ENCODE results near the gene SH3PXD2A.

Gene SH3PXD2A

DNA sequence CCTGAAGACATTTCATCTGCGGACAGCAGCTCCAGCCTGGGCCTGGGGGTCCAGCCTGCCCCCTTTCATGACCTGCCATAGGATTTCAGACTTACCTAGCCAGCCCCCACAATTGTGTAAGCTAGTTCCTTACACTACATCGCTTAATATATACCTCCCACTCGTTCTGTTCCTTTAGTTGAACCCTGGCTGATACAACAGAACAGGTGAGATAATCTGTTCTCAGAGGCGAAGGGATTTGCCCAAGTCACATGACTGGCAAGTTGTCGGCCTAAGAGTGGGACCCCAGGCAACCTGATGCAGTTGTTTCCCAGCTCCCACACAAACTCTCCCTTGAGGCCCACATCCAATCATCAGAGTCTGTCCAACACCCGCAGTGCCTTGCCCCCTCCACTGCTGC is 168.2 kb downstream of the SH3PXD2A start:
- no peak overlapping the region for H3K27ac ChIP-seq
- TF ChIP-seq, protein P1, sequence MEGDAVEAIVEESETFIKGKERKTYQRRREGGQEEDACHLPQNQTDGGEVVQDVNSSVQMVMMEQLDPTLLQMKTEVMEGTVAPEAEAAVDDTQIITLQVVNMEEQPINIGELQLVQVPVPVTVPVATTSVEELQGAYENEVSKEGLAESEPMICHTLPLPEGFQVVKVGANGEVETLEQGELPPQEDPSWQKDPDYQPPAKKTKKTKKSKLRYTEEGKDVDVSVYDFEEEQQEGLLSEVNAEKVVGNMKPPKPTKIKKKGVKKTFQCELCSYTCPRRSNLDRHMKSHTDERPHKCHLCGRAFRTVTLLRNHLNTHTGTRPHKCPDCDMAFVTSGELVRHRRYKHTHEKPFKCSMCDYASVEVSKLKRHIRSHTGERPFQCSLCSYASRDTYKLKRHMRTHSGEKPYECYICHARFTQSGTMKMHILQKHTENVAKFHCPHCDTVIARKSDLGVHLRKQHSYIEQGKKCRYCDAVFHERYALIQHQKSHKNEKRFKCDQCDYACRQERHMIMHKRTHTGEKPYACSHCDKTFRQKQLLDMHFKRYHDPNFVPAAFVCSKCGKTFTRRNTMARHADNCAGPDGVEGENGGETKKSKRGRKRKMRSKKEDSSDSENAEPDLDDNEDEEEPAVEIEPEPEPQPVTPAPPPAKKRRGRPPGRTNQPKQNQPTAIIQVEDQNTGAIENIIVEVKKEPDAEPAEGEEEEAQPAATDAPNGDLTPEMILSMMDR (conservative IDR thresholded peaks at IDR 0.05) = no peak
- no peak for TF ChIP-seq ZFX (IDR thresholded peaks at IDR 0.05)

DNA sequence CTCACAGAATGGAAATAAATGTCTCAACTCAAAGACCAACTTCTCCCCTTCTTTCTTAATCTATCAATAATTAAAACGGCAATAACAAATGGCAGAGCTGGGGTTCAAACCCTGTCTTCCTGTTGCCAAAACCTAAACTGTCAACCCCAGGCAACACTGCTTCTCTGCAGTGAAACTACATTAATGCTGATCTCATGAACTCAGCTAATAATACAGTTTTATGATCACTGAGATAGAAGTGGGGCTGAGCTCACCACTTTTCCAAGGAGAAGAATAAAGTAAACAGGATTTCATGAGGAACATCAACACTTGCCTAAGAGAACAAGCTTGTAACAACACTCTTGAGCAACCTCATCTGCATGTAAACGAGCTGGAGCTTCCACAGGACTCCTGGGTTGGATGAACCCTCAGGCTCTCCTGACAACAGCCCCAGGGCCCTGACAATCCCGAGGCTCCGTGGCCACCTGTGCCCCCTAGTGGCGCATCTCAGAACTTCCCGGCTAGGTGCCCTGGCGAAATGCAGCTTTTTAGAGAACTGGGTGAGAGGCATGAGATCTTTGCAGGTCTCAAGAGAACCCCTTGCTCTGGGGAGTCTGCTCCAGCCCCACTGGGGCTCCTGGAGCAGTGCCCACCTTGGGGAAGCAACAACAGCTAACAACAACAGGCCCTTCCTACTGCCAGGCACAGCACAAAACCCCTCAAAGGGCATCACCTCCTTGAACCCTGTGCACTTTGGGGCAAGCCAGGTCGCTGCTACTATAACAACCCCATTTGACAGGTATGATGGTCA is 169.3 kb downstream of the SH3PXD2A start:
- no peak for TF ChIP-seq ZFX (IDR thresholded peaks at IDR 0.05)
- TF ChIP-seq, protein P1 (conservative IDR thresholded peaks at IDR 0.05) = peak; percentile 98

DNA sequence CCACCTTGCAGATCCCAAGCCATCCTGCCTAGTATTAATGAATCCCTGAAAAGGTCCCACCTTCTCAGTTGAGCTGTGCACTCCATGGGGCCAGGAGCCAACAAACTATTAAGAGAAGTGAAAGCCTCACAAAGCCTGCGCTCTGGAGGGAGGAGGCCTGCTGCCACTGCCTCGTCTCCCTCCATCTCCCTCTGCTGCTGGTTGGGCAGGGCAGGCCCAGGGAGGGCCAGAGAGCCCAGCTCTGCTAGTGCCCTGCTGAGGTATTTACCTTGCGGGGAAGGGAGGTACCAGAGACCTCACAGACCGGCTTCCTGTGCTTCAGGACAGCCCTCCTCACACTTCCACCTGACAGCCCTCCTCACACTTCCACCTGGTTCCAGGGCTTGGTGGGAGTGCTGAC is 171.5 kb downstream of the SH3PXD2A start:
- H3K27ac ChIP-seq = no peak overlapping the region
- TF ChIP-seq ZFX (IDR thresholded peaks at IDR 0.05) = no peak
- TF ChIP-seq, protein P1 (conservative IDR thresholded peaks at IDR 0.05) = no peak

More for the DNA sequence above, 169.3 kb downstream of the SH3PXD2A start:
- H3K27ac ChIP-seq = no peak overlapping the region

DNA sequence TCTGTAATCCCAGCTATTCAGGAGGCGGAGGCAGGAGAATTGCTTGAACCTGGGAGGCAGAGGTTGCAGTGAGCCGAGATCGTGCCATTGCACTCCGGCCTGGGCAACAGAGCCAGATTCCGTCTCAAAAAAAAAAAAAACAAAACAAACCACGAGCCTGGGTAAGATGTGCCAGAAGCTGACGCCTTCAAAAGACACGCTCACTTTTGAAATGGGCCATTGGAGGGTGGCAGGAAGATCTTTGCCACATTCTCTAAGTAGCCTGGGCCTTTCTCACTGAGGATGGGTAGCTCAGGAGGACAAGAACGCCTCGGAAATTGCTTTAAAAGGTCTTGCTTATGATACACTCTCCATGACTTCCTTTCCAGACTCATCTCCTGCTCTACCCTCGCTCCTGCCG is 172.7 kb downstream of the SH3PXD2A start:
- no peak for TF ChIP-seq ZFX (IDR thresholded peaks at IDR 0.05)
- TF ChIP-seq, protein P1 (conservative IDR thresholded peaks at IDR 0.05) = no peak
- H3K27ac ChIP-seq = no peak overlapping the region

DNA sequence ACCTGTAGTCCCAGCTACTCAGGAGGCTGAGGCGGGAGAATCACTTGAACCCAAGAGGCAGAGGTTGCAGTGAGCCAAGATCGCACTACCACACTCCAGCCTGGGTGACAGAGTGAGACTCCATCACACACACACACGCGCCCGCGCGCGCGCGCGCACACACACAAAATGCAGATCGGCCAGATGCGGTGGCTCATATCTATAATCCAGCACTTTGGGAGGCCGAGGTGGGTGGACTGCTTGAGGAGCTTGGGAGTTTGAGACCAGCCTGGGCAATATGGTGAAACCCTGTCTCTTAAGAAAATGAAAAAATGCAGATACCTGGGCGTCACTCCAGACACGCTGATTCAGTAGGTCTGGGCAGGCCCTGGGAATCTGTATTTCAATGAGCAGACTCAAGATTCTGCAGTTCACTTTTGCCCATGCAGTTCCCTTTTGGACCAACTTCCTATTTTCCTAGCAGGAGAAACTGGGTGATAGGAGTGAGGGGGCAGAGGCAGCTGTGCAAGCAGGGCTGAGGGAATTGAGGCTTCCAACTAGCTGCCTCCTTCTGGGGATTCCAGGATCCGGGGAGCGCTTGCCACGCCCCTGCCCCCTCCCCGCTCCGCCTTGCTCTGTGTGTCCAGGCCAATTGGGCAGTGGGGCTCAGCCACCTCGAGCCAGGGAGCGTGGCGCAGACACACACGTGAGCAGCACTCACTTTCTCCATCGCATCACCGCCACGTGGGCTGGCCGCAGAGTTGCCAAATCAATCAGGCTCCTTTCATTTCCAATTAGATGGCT is 173.6 kb downstream of the SH3PXD2A start:
- TF ChIP-seq ZFX (IDR thresholded peaks at IDR 0.05) = no peak
- TF ChIP-seq, protein P1 (conservative IDR thresholded peaks at IDR 0.05) = no peak
- no peak overlapping the region for H3K27ac ChIP-seq

DNA sequence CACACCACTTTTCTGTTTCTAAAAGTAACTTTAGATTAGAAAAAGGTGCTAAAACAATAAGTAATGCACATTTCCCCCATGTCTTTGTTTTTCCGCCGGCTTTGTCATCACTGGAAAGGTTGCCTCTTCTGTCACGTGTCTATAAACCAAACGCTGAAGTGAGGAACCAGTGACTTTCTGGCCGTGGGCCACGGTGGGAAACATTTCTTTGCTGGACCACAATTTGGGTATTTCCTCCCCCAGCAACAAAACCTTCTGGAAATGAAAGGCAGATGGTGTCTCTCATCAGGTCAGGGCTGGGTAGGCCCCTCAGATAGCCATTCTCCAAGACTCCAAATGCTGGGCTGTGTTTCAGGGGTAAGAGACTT is 174.5 kb downstream of the SH3PXD2A start:
- TF ChIP-seq, protein P1 (conservative IDR thresholded peaks at IDR 0.05) = no peak
- TF ChIP-seq ZFX (IDR thresholded peaks at IDR 0.05) = no peak
- no peak overlapping the region for H3K27ac ChIP-seq

Measured in C4-2B (cell line).